Activated T-cell treated with anti-CD3 and anti-CD28 coated beads for 48 hours (primary cell): ENCODE results near the gene ELP2.
A peak's percentile ranks its signal among the peaks of the same experiment; 100 is the strongest.
"Not testable (repeated sequence)": the region's sequence is repeated elsewhere in the genome, so short reads cannot be mapped to it uniquely, and the experiment has no call there.

Source experiments
- DNase-seq: peaks from one replicate; pipeline ENCODE4 v3.0.0-alpha.2; 2020; ENCODE audit warnings: low read depth

ELP2 gene, protein sequence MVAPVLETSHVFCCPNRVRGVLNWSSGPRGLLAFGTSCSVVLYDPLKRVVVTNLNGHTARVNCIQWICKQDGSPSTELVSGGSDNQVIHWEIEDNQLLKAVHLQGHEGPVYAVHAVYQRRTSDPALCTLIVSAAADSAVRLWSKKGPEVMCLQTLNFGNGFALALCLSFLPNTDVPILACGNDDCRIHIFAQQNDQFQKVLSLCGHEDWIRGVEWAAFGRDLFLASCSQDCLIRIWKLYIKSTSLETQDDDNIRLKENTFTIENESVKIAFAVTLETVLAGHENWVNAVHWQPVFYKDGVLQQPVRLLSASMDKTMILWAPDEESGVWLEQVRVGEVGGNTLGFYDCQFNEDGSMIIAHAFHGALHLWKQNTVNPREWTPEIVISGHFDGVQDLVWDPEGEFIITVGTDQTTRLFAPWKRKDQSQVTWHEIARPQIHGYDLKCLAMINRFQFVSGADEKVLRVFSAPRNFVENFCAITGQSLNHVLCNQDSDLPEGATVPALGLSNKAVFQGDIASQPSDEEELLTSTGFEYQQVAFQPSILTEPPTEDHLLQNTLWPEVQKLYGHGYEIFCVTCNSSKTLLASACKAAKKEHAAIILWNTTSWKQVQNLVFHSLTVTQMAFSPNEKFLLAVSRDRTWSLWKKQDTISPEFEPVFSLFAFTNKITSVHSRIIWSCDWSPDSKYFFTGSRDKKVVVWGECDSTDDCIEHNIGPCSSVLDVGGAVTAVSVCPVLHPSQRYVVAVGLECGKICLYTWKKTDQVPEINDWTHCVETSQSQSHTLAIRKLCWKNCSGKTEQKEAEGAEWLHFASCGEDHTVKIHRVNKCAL

DNA sequence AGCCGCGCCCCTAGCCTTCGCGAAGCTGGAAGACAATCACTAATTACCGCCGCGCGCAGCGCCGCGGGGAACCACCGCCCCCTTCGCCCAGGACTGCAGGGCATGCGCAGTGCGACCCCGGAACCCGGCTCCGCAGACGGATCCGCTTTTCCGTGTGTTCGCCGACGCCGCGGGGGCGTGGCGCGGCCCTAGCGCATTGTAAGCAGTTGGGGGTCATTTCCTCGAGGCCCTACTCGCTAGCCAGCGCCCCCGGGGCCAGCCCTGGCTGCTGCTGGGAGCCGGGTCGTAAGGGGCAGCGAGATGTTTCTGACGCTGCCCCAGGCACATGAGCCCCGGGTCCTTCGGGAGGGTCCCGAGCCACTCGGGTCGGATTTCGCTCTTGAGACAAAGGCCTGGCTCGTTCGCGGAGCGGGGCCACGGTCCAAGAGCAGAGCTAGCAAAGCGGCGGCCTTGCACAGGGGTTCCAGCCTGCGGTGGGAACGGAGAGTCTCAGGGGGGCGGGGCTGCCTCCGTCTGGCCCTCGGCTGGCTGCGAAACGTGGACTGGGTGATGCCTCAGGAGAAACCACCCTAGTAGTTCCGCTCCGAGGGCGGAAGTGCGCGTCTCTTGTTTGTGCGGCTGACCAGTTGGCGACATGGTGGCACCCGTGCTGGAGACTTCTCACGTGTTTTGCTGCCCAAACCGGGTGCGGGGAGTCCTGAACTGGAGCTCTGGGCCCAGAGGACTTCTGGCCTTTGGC is at the start of gene ELP2, which contains the start of gene SLC39A6:
Gene ELP2 (plus strand): TSS at position 600 of the 739 bp plus-strand sequence. CDS start 35 bp downstream, at position 635.
Gene SLC39A6 (minus strand): TSS at position 41 of the 739 bp plus-strand sequence. CDS start 2,333 bp downstream, outside the sequence.
- peak; percentile 94 for DNase-seq

DNA sequence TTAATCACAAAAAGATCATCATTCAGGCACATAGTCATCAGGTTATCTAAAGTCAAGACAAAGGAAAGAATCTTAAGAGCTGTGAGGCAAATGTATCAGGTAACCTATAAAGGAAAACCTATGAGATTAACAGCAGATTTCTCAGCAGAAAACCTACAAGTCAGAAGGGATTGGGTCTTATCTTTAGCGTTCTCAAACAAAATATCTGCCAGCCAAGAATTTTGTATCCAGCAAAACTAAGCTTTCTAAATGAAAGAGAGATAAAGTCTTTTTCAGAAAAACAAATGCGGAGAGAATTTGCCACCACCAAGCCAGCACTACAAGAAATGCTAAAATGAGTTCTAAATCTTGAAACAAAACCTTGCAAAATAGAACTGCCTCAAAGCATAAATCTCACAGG is 48.6 kb upstream of the ELP2 start:
- DNase-seq, result not testable (repeated sequence)

DNA sequence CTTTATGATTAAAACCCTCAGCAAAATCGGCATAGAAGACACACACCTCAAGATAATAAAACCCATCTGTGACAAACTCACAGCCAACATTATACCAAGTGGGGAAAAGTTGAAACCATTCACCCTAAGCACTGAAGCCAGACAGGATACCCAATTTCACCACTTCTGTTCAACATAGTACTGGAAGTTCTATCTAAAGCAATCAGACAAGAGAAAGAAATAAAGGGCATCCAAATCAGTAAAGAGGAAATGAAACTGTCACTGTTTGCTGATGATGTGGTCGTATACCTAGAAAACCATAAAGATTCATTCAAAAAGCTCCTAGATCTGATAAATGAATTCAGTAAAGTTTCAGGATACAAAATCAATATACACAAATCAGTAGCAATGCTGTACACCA is 46.0 kb upstream of the ELP2 start:
- DNase-seq, result no peak

DNA sequence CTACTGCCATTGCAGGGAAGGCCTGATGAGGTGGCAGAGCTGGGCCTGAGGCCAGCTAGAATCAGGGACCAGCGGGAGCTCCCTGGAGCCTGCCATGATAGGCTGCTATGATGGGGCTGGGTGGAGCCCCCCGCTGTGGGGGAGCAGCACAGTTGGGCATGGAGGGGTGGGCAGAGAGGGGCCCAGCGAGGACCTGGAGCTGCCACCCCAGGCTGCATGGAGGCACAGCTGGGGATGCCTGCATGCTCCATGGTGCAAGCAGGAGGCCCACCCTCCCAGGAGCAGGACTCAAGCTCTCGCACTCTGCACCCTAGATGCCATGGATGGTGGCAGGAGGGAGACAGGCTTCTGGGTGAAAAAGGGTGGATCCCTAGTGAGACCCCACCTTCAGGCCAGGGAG is 44.5 kb upstream of the ELP2 start:
- DNase-seq, result no peak

DNA sequence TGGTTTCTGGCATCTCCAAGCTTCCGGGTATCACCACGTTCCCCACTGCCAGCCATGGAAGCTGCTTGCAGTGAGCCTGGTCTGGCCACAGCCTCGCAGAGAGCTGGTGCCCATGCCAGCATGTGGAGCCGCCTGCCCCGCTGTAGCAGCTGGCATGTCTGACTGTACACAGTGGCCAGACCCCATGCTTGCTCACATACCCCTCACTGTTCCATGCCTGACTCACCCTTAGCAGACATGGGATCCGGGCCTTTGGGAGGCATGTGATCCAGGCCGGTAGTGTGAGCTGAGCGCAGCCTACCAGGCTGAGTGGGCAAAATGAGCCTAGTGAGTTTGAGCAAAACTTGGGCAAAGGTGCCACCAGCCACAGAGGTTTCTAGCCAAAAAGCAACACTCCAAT is 43.5 kb upstream of the ELP2 start:
- no peak for DNase-seq

DNA sequence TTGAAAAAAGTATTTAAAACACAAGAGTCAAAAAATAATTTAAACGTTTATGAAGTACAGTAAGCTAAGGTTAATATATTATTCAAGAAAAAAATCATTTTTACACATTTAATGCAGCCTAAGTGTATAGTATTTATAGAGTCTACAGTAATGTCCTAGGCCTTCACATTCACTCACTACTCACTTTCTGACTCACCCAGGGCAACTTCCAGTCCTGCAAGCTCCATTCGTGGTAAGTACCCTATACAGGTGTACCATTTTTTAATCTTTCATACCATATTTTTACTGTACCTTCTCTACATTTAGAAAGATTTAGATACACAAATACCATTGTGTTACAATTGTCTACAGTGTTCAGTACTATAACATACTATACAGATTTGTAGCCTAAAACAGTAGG is 41.4 kb upstream of the ELP2 start:
- DNase-seq, result no peak

DNA sequence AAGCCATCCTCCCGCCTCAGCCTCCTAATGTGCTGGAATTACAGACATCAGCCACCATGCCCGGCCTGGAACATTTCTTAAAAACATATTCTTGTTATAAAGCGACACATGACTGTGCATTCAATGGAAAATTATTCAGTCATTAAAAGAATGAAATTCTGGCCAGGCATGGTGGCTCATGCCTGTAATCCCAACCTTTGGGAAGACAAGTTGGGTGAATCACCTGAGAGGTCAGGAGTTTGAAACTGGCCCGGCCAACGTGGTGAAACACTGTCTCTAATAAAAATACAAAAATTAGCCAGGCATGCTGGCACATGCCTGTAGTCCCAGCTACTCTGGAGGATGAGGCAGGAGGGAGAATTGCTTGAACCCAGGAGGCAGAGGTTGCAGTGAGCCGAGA is 40.7 kb upstream of the ELP2 start:
- DNase-seq, result no peak

DNA sequence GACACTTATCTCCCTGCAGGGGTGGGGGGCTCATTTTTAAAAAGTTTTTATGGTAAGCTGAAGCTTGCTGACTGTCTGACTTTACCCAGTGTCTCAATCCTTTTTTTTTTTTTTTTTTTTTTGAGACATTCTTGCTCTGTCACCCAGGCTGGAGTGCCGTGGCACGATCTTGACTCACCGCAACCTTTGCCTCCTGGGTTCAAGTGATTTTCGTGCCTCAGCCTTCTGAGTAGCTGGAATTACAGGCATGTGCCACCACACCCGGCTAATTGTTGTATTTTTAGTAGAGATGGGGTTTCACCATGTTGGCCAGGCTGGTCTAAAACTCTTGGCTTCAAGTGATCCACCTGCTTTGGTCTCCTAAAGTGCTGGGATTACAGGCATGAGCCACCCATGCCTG is 37.6 kb upstream of the ELP2 start:
- DNase-seq, result not testable (repeated sequence)

DNA sequence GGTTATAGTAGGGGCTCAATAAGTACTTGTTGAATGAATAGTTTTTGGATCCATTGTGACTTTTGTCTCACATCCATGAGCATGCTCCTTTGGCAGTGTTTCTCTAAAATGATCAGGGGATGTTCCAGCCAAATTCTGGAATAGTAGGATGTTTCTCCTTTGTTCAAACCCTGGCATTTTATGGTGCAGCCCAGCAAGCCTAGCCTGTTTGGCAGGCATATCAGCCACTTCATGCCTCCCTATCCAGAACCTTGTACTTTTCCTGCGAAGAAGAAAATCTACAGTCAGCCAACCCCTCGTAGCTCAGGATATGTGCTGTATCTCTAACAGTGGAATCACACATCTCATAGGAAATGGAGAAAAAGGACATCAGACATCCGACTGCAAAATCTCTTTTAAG is 35.3 kb upstream of the ELP2 start:
- DNase-seq, result no peak

DNA sequence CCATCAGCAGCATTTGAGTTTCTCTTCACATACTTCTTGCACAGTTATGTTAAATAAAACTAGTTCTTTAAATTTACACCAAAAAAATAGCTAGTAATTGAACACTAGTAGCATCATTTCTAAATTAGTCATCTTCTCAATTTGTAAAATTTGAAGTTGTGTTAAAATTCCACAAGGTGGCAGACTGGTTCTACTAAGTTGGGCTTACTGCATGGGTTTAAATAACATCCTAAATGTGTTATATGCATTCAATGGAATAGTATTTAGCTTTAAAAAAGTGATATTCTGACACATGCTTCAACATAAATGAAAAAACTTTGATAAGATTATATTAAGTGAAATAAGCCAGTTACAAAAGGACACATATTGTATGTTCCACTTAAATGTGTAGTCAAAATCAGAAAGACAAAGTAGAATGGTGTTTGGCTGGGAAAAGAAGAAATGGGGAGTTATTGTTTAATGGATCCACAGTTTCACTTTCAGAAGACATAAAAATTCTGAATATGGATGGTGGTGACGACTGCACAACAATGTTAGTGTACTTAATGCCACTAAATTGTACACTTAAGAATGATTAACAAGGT is 33.7 kb upstream of the ELP2 start:
- no peak for DNase-seq

DNA sequence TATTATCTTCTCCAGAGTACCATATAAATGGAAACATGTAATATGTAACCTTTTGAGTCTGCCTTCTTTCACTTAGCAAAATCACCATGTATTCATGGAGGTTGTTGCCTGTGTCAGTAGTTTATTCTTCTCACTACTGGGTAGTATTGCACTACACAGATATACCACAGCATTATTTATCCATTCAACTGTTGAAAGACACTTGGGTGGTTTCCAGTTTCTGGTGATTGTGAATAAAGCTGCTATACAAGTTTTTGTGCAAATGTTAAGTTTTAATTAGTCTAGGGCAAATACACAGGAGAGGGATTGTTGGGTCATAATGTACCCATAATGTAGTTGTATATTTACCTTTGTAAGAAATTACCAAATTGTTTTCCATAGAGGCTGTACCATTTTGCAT is 32.7 kb upstream of the ELP2 start:
- no peak for DNase-seq

DNA sequence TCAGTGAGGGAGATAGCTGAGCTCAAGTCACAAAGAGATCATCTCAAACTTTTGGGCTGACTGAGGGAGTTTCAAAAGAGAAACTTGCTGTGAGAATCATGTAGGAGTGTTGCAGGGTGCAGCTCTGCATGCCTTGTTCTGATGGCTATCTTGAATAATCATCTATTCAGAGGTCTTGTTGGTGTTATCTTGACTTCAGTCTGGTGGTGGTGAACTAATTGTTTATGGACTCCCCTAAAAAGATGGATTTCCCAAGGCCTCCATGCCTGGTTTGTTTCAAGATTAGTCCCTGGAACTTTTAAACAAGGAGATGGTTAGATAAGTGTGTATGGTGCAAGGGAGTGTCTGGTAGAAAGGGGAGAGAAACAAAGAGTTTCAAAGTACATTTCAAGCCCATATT is 30.4 kb upstream of the ELP2 start:
- DNase-seq, result no peak

DNA sequence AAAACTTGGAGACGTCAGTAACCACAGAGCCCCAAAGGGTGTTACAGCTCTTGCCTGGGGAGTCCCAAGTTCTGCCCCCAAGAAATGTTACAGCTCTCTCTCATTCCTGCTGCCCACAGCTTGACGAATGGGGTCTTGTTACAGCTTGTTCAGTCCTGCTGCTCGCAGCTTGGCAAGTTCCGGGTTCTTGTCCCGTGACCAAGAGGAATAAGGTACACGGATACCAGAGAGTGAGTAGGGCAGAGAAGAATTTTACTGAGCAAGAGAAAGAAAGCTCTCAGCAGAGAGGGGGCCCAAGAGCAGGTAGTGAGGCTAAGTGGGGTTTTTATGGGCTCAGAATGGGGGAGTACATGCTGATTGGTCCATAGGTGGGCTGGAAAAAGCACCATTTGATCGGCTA is 27.8 kb upstream of the ELP2 start:
- no peak for DNase-seq

DNA sequence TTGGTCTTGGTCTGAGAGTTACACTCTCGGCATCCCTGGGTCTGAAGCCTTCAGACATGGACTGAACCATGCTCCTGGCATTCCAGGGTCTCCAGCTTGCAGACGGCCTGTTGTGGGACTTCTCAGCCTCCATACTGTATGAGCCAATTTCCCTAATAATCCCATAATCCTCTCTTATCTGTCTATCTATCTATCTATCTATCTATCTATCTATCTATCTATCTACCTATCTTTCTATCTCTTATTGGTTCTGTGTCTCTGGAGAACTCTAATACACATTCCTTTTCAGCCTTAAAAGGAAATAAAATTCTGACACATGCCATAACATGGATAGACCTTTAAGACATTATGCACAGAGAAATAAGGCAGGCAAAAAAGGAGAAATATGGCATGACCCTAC is 24.9 kb upstream of the ELP2 start:
- DNase-seq, result no peak

DNA sequence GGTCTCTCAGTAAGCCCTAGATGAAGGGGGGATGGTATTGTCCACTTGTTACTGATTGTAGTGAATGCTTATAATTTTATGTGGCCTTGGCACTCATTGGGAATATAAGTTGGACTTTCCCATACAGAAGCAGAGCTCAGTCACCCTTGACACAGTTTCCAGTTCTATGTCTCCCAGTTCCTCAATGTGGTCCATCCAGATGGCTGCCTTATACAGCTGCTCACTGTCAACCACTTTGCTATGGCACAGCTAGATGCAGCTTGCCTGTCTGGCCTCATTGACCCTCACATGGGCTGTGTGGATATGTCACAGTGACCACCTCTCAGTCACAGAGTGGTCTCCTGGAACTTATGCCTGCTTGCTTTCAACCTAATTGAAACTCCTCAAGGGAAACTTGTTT is 22.2 kb upstream of the ELP2 start:
- no peak for DNase-seq

DNA sequence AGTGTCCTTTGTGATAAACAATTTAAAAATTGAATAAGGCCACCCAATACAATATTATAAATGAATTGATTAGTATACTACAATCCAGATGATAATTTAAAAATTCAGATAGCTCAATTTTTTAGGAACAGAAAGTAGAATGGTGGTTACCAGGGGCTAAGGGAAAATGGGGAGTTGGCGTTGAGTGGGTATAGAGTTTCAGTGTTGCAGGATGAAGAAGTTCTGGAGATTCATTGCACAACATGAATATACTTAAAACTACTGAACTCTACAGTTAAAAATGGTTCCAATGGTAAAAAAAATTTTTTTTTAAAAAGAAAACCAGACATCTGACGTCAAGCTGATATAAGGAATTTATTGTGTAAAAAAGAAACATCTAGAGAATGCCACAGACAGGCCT is 21.5 kb upstream of the ELP2 start:
- no peak for DNase-seq

DNA sequence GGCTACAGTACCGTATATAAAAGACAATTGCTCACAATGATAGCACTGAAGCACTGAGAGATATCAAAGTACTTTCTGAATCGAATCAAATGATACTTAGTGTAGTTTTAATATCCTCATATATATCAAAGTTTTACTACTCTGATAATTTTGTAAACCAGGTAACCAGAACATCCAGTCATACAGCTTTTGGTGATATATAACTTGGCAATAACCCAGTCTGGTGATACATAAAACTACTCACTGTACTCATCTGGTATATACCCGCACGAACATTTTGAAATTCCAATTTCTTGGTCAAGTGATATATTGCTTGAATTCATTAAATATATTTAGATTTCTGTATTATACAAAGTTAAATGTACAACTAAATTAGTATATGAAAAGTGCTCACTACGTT is 21.1 kb upstream of the ELP2 start:
- no peak for DNase-seq

DNA sequence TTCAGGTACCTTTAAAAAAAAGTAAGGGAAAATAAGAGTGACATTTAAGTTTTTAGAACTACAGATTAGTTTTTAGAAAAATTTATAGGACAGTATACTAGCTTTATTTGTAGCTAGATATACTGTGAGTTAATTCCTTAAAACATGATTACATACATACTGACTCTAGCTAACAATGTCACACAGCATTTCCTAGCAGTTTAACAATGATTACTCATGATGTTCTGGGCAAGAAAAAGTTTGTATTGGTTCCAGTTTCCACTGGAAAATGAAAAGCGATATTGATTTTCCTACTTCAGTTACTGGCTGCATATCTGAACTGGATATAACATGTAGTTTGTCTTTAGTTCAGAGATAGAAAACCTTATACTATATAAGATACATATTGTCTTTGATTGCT is 20.0 kb upstream of the ELP2 start:
- no peak for DNase-seq

DNA sequence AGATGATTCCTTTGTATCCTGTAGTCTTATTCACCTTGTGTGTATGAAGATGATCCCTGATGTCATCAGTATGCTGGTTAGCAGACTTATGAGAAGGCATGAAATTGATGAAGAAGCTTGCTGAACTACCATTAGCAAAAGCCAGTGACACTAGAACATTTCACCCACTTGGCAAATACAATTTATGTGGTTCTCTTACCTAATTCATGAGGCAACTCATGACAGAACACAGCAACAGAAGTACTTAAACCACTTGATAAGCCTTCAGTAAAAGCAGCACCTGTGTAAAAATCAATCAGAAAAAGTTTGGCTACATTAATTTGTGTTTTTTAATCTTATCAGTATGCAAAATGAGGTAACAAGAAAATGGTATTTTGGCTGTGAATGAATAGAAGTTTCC is 17.4 kb upstream of the ELP2 start:
- no peak for DNase-seq

DNA sequence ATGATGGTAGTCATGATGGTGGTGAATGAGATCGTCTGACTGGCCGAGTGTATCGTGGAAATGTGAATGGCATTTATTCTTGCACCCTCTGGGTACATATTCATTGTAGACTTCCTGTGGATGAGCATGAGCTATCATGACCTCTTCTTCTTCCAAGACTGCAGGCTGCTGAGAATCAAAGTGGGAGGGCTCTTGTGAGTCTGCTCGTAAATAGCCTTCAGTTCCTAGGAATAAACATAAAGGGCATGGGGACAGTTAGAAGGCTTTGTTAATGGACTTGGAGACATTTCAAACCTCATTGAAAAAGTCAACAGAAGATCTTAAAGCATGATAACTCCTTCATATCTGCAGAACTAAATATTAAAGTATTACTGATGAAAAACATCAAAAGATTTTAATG is 15.4 kb upstream of the ELP2 start:
- DNase-seq, result no peak

DNA sequence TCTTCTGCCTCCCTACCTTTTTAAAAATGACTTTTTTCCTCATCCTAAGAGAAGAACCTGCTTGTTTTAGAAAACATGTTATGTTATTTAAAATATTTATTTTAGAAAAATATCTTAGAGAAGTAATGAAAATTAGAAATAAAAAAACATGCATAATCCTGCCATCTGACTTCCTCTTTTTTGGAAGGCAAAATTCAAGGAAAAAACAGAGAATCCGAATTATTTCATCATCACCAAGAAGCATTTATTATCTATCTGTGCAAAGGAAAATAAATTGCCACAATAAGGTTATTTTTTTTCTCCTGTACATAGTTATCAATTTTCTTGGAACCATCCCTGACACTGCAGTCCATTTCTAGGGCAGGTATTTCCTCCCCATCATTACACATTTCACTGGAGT is 15.0 kb upstream of the ELP2 start:
- no peak for DNase-seq

DNA sequence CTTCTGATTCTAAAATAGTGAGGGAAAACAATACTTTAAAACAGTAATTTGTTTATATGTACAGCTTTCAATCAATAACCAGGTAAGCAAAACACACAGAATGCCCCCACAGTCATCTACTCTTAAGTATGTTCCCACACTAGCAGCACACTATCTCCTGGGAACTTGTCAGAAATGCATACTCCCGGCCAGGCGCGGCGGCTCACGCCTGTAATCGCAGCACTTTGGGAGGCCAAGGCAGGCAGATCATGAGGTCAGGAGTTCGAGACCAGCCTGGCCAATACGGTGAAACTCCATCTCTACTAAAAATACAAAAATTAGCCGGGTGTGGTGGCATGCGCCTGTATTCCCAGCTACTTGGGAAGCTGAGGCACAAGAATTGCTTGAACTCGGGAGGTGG is 12.9 kb upstream of the ELP2 start:
- DNase-seq, result not testable (repeated sequence)
